ENCODE results near the gene ACSL1. TPM values are rescaled to one million over a fixed set of nuclear protein-coding genes. Genes with fewer than 3 reads are reported as not detected.
"Not testable (repeated sequence)": the region's sequence is repeated elsewhere in the genome, so short reads cannot be mapped to it uniquely, and the experiment has no call there.

The ACSL1 gene
- total and polyA plus RNA-seq, 2 experiments from 2014 or later, result 15.4 to 16.8 TPM

GRCh38 chr4:184747034-184747830 lies 78.5 kb downstream of the ACSL1 start:
- DNase-seq, result no peak
- TF ChIP-seq EZH2 (IDR thresholded peaks at IDR 0.05; ENCODE audit: insufficient read depth, poor library complexity, severe bottlenecking), result no peak
- TF ChIP-seq EZH2phosphoT487 (IDR thresholded peaks at IDR 0.05; ENCODE audit: insufficient read depth, low read depth), result no peak
- no peaks in the 10 kb centered on the region for H3K36me3 ChIP-seq (ENCODE audit: low read depth)
- no peaks in the 10 kb centered on the region for H3K9me3 ChIP-seq (ENCODE audit: low read depth)
- H3K79me2 ChIP-seq (ENCODE audit: insufficient read depth), result no peaks in the 10 kb centered on the region
- H3K9me2 ChIP-seq (ENCODE audit: insufficient read depth), result no peaks in the 10 kb centered on the region
- H3K4me1 ChIP-seq (ENCODE audit: insufficient read depth), result peaks cover 13% of the 10 kb centered on the region
- H3K27ac ChIP-seq, result peak overlapping the region; percentile 59; the same call in 1 of the 2 replicates
- in situ Hi-C loops (cut with MboI), result loop anchor here (10.0 kb wide), 1 partner anchor 258 kb away; no protein-coding TSS in a partner anchor
- peak overlapping the region; percentile 45; the same call in 1 of the 2 replicates for H3K9ac ChIP-seq
- H3K4me2 ChIP-seq (ENCODE audit: unreplicated experiment), result no peak overlapping the region
- peak overlapping the region; percentile 56; the same call in 1 of the 2 replicates for H3K4me3 ChIP-seq
- 79 to 83% methylated on average over 4 of the region's 4 CpGs for WGBS, 2 experiments (ENCODE audit: low coverage in 1 of 2, low lambda C conversion rate in 2 of 2, missing lambda C conversion rate in 2 of 2)
- peaks cover 15% of the 10 kb centered on the region for H3F3A ChIP-seq (ENCODE audit: insufficient read depth)
- H3K27me3 ChIP-seq (replicated peaks; ENCODE audit: insufficient read depth), result no peaks in the 10 kb centered on the region
- no peaks in the 10 kb centered on the region for H4K20me1 ChIP-seq (ENCODE audit: insufficient read depth)
- no peak overlapping the region for H2AFZ ChIP-seq

- H3K27ac ChIP-seq, result peak overlapping the region; percentile 59
Measured at GRCh38 chr4:184745831-184746795, 79.7 kb downstream of the ACSL1 start.

GRCh38 chr4:184744236-184744635 lies 81.5 kb downstream of the ACSL1 start:
- in situ Hi-C loops (cut with MboI), result loop anchor here (10.0 kb wide), 1 partner anchor 261 kb away; no protein-coding TSS in a partner anchor

More at GRCh38 chr4:184745831-184746795, 79.7 kb downstream of the ACSL1 start:
- H3K79me2 ChIP-seq (ENCODE audit: insufficient read depth), result no peaks in the 10 kb centered on the region
- H3K9me3 ChIP-seq (ENCODE audit: low read depth), result no peaks in the 10 kb centered on the region
- H4K20me1 ChIP-seq (ENCODE audit: insufficient read depth), result no peaks in the 10 kb centered on the region
- peak; percentile 89 for DNase-seq
- H3K27me3 ChIP-seq (replicated peaks; ENCODE audit: insufficient read depth), result no peaks in the 10 kb centered on the region
- TF ChIP-seq EZH2phosphoT487 (IDR thresholded peaks at IDR 0.05; ENCODE audit: insufficient read depth, low read depth), result no peak
- H2AFZ ChIP-seq, result peak overlapping the region; percentile 76
- WGBS, 2 experiments (ENCODE audit: low coverage in 1 of 2, low lambda C conversion rate in 2 of 2, missing lambda C conversion rate in 2 of 2), result 3 to 6% methylated on average over 10 of the region's 10 CpGs
- no peaks in the 10 kb centered on the region for H3K9me2 ChIP-seq (ENCODE audit: insufficient read depth)
- peak overlapping the region; percentile 56 for H3K4me3 ChIP-seq
- peaks cover 15% of the 10 kb centered on the region for H3F3A ChIP-seq (ENCODE audit: insufficient read depth)
- in situ Hi-C loops (cut with MboI), result loop anchor here (10.0 kb wide), 1 partner anchor 259 kb away; no protein-coding TSS in a partner anchor
- peak overlapping the region; percentile 45 for H3K9ac ChIP-seq
- no peaks in the 10 kb centered on the region for H3K36me3 ChIP-seq (ENCODE audit: low read depth)
- H3K4me2 ChIP-seq (ENCODE audit: unreplicated experiment), result peak overlapping the region; percentile 80
- H3K4me1 ChIP-seq (ENCODE audit: insufficient read depth), result peaks cover 13% of the 10 kb centered on the region

GRCh38 chr4:184743650-184744049 lies 82.1 kb downstream of the ACSL1 start:
- no peaks in the 10 kb centered on the region for H3K9me3 ChIP-seq (ENCODE audit: low read depth)
- H4K20me1 ChIP-seq (ENCODE audit: insufficient read depth), result no peaks in the 10 kb centered on the region
- H2AFZ ChIP-seq, result no peak overlapping the region
- H3K27ac ChIP-seq, result no peak overlapping the region
- WGBS, 2 experiments (ENCODE audit: low coverage in 1 of 2, low lambda C conversion rate in 2 of 2, missing lambda C conversion rate in 2 of 2), result 90 to 94% methylated on average over 4 of the region's 4 CpGs
- H3K79me2 ChIP-seq (ENCODE audit: insufficient read depth), result no peaks in the 10 kb centered on the region
- in situ Hi-C loops (cut with MboI), result loop anchor here (10.0 kb wide), 1 partner anchor 261 kb away; no protein-coding TSS in a partner anchor
- H3K27me3 ChIP-seq (replicated peaks; ENCODE audit: insufficient read depth), result no peaks in the 10 kb centered on the region
- no peak for DNase-seq
- H3K36me3 ChIP-seq (ENCODE audit: low read depth), result no peaks in the 10 kb centered on the region
- no peak overlapping the region for H3K4me2 ChIP-seq (ENCODE audit: unreplicated experiment)
- H3F3A ChIP-seq (ENCODE audit: insufficient read depth), result peaks cover 15% of the 10 kb centered on the region
- TF ChIP-seq EZH2 (IDR thresholded peaks at IDR 0.05; ENCODE audit: insufficient read depth, poor library complexity, severe bottlenecking) (no peak), EZH2phosphoT487 (IDR thresholded peaks at IDR 0.05; ENCODE audit: insufficient read depth, low read depth) (no peak)
- H3K4me3 ChIP-seq, result no peak overlapping the region
- no peaks in the 10 kb centered on the region for H3K9me2 ChIP-seq (ENCODE audit: insufficient read depth)
- no peak overlapping the region for H3K9ac ChIP-seq
- peaks cover 13% of the 10 kb centered on the region for H3K4me1 ChIP-seq (ENCODE audit: insufficient read depth)

More at GRCh38 chr4:184744236-184744635, 81.5 kb downstream of the ACSL1 start:
- Histone ChIP-seq H3K4me2 (ENCODE audit: unreplicated experiment) (no peak overlapping the region), H2AFZ (no peak overlapping the region), H3K9ac (no peak overlapping the region), H3K4me3 (no peak overlapping the region), H3K4me1 (ENCODE audit: insufficient read depth) (peaks cover 13% of the 10 kb centered on the region), H3K79me2 (ENCODE audit: insufficient read depth) (no peaks in the 10 kb centered on the region), H3K36me3 (ENCODE audit: low read depth) (no peaks in the 10 kb centered on the region), H4K20me1 (ENCODE audit: insufficient read depth) (no peaks in the 10 kb centered on the region), H3K27ac (no peak overlapping the region), H3K9me3 (ENCODE audit: low read depth) (no peaks in the 10 kb centered on the region), H3F3A (ENCODE audit: insufficient read depth) (peaks cover 15% of the 10 kb centered on the region), H3K27me3 (replicated peaks; ENCODE audit: insufficient read depth) (no peaks in the 10 kb centered on the region), H3K9me2 (ENCODE audit: insufficient read depth) (no peaks in the 10 kb centered on the region)
- 83% methylated on average over 10 of the region's 10 CpGs for WGBS, 2 experiments (ENCODE audit: low coverage in 1 of 2, low lambda C conversion rate in 2 of 2, missing lambda C conversion rate in 2 of 2)
- DNase-seq, result no peak
- no peak for TF ChIP-seq EZH2phosphoT487 (IDR thresholded peaks at IDR 0.05; ENCODE audit: insufficient read depth, low read depth)
- TF ChIP-seq EZH2 (IDR thresholded peaks at IDR 0.05; ENCODE audit: insufficient read depth, poor library complexity, severe bottlenecking), result no peak

- not testable (repeated sequence) for H4K20me1 ChIP-seq (ENCODE audit: insufficient read depth); DNase-seq; H3K27ac ChIP-seq; H3K4me1 ChIP-seq (ENCODE audit: insufficient read depth); H3K9me2 ChIP-seq (ENCODE audit: insufficient read depth); H3K4me3 ChIP-seq; H2AFZ ChIP-seq; H3K9ac ChIP-seq; H3K27me3 ChIP-seq (replicated peaks; ENCODE audit: insufficient read depth); H3K36me3 ChIP-seq (ENCODE audit: low read depth); H3K4me2 ChIP-seq (ENCODE audit: unreplicated experiment); H3K9me3 ChIP-seq (ENCODE audit: low read depth); H3K79me2 ChIP-seq (ENCODE audit: insufficient read depth)
- in situ Hi-C loops (cut with MboI), result loop anchor here (10.0 kb wide), 1 partner anchor 263 kb away; no protein-coding TSS in a partner anchor
- peaks cover 11% of the 10 kb centered on the region for H3F3A ChIP-seq (ENCODE audit: insufficient read depth)
- 77 to 81% methylated on average over 1 of the region's 1 CpG for WGBS, 2 experiments (ENCODE audit: low coverage in 1 of 2, low lambda C conversion rate in 2 of 2, missing lambda C conversion rate in 2 of 2)
Measured at GRCh38 chr4:184741651-184742050, 84.1 kb downstream of the ACSL1 start.
